Sigmoid colon (tissue), 7 donors: Measurements from ENCODE around the gene NDOR1. TPM values are rescaled to one million over a fixed set of nuclear protein-coding genes. Genes with fewer than 3 reads are reported as not detected.

Experiments used
- DNase-seq: peaks from one replicate; pipeline ENCODE4 v3.0.0-alpha.2; 2019
- H3K27ac ChIP-seq, 4 donors: fragments of 200-600 bp; sonication (generic); one replicate each; pipeline ENCODE4 v1.5.1; 2016 to 2019; ENCODE audit warnings: mild to moderate bottlenecking in 1 of 4
- H3K27me3 ChIP-seq, 3 donors: fragments of 200-600 bp; sonication (generic); one replicate each; pipeline ENCODE4 v1.5.1; 2019; ENCODE audit warnings: mild to moderate bottlenecking in 1 of 3
- H3K36me3 ChIP-seq, 4 donors: fragments of 200-600 bp; sonication (generic); one replicate each; pipeline ENCODE4 v1.5.1; 2016 to 2019
- H3K4me1 ChIP-seq, 4 donors: fragments of 200-600 bp; sonication (generic); one replicate each; pipeline ENCODE4 v1.5.1; 2017 to 2019
- H3K4me3 ChIP-seq, 4 donors: fragments of 200-600 bp; sonication (generic); one replicate each; pipeline ENCODE4 v1.5.1; 2017 to 2019; ENCODE audit warnings: mild to moderate bottlenecking in 2 of 4, moderate library complexity in 1 of 4
- H3K9me3 ChIP-seq, 4 donors: fragments of 200-600 bp in 3 of 4; sonication (generic) in 3 of 4; one replicate each; pipeline versions ENCODE4 v1.5.1 to v1.6.1; 2013 to 2019
- EP300 ChIP-seq, 4 donors: sonication (generic); formaldehyde crosslinking; IDR thresholded peaks; one replicate each; pipeline ENCODE4 v1.6.1; 2017; ENCODE audit warnings: antibody characterized with exemption in 4 of 4
- POLR2A ChIP-seq, 2 donors: fragments of 450-650 bp; IDR thresholded peaks; one replicate each; pipeline ENCODE4 v1.6.1; 2016; ENCODE audit warnings: antibody characterized with exemption in 2 of 2, mild to moderate bottlenecking in 2 of 2, moderate library complexity in 2 of 2
- POLR2AphosphoS5 ChIP-seq, 4 donors: sonication (generic); formaldehyde crosslinking; IDR thresholded peaks; one replicate each; pipeline ENCODE4 v1.6.1; 2017; ENCODE audit warnings: antibody characterized with exemption in 4 of 4
- WGBS, 2 donors: extraction: QIAGEN DNeasy Blood & Tissue Kit; methylation state at CpG; one replicate each; pipeline ENCODE4 v1.1.7; 2013; 5-methylcytosine and 5-hydroxymethylcytosine counted together
- intact Hi-C: fragments of 100-400 bp; cut with DNase I; formaldehyde crosslinking; loops from one replicate; pipeline ENCODE4 v1.15.1; 2023
- polyA plus RNA-seq, 3 donors: library from polyadenylated mRNA; stranded (reverse); fragments of 200-250 nt; gene quantifications; one replicate each; pipeline ENCODE4 v1.2.3, GENCODE V29; 2013
- total RNA-seq, 4 donors: library from RNA; depleted of rRNA; stranded (reverse); fragments of >200 nt; gene quantifications; one replicate each; pipeline ENCODE4 v1.1.0, GENCODE V29; 2016
- TF ChIP-seq, protein P1 (sequence below), 4 experiments: fragments of 450-650 bp in 3 of 4; fragments of 200-600 bp in 1 of 4; IDR thresholded peaks; one replicate each; pipeline ENCODE4 v1.5.1; 2016 to 2019; ENCODE audit warnings: antibody characterized with exemption in 4 of 4, mild to moderate bottlenecking in 3 of 4, moderate library complexity in 2 of 4
- donor health status: healthy with polysubstance abuse.
- donor health status: Bipolar disorder and iron deficiency.
- donor health status: healthy.

Gene NDOR1
- total and polyA plus RNA-seq, 7 donors = 3.8 to 20.2 (median 5.4) TPM

- no peaks in the 10 kb centered on the region for H3K9me3 ChIP-seq
- H3K4me1 ChIP-seq = peaks cover 0 to 31% (median 24%) of the 10 kb centered on the region in 4 donors
- peak overlapping the region; percentile 54 to 65 (median 60) for H3K4me3 ChIP-seq
- intact Hi-C loops = loop anchor here (1.0 to 5.0 kb wide), 4 partner anchors 17 to 109 kb away; partner anchors contain the start of genes ANAPC2, DPP7, SSNA1 and TUBB4B
- peaks cover under 1 to 4% (median 4%) of the 10 kb centered on the region in 3 donors for H3K27me3 ChIP-seq
- H3K36me3 ChIP-seq = no peaks in the 10 kb centered on the region
- WGBS, 2 donors = 1% methylated on average over 63 of the region's 63 CpGs
- peak overlapping the region; percentile 84 to 91 (median 88) for H3K27ac ChIP-seq
- TF ChIP-seq EP300 (IDR thresholded peaks at IDR 0.05) (peak in 1 of 4 donors; percentile 64), POLR2A (IDR thresholded peaks at IDR 0.05) (peak; percentile 15 to 19), POLR2AphosphoS5 (IDR thresholded peaks at IDR 0.05) (peak; percentile 50 to 78 (median 71))
- TF ChIP-seq, protein P1, sequence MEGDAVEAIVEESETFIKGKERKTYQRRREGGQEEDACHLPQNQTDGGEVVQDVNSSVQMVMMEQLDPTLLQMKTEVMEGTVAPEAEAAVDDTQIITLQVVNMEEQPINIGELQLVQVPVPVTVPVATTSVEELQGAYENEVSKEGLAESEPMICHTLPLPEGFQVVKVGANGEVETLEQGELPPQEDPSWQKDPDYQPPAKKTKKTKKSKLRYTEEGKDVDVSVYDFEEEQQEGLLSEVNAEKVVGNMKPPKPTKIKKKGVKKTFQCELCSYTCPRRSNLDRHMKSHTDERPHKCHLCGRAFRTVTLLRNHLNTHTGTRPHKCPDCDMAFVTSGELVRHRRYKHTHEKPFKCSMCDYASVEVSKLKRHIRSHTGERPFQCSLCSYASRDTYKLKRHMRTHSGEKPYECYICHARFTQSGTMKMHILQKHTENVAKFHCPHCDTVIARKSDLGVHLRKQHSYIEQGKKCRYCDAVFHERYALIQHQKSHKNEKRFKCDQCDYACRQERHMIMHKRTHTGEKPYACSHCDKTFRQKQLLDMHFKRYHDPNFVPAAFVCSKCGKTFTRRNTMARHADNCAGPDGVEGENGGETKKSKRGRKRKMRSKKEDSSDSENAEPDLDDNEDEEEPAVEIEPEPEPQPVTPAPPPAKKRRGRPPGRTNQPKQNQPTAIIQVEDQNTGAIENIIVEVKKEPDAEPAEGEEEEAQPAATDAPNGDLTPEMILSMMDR (IDR thresholded peaks at IDR 0.05) = no peak
- peak; percentile 99 for DNase-seq
These were observed 17.8 kb downstream of the NDOR1 start for GRCh38 chr9:137223078-137223970.

- TF ChIP-seq POLR2A (IDR thresholded peaks at IDR 0.05) = no peak
- no peak for TF ChIP-seq POLR2AphosphoS5 (IDR thresholded peaks at IDR 0.05)
- TF ChIP-seq, protein P1 (IDR thresholded peaks at IDR 0.05) = no peak
- TF ChIP-seq EP300 (IDR thresholded peaks at IDR 0.05) = no peak
- Histone ChIP-seq H3K4me1 (peaks cover 0 to 31% (median 24%) of the 10 kb centered on the region in 4 donors), H3K9me3 (no peaks in the 10 kb centered on the region), H3K27me3 (peaks cover 13 to 22% (median 21%) of the 10 kb centered on the region in 3 donors), H3K36me3 (no peaks in the 10 kb centered on the region), H3K4me3 (peak within 1 kb of the TSS; percentile 54 to 65 (median 60)), H3K27ac (peak within 1 kb of the TSS; percentile 84 to 91 (median 88))
- WGBS, 2 donors = 41 to 53% methylated on average over 23 of the region's 23 CpGs
- no peak for DNase-seq
- intact Hi-C loops = loop anchor here (5.0 kb wide), 1 partner anchor 38 kb away; the partner anchor contains the start of genes ANAPC2 and SSNA1
These were observed 19.6 kb downstream of the NDOR1 start, which contains the start of gene CYSRT1 for GRCh38 chr9:137224830-137225694. CYSRT1 (plus strand) TSS chr9:137225174; CDS start chr9:137225622, 448 bp downstream.

DNA sequence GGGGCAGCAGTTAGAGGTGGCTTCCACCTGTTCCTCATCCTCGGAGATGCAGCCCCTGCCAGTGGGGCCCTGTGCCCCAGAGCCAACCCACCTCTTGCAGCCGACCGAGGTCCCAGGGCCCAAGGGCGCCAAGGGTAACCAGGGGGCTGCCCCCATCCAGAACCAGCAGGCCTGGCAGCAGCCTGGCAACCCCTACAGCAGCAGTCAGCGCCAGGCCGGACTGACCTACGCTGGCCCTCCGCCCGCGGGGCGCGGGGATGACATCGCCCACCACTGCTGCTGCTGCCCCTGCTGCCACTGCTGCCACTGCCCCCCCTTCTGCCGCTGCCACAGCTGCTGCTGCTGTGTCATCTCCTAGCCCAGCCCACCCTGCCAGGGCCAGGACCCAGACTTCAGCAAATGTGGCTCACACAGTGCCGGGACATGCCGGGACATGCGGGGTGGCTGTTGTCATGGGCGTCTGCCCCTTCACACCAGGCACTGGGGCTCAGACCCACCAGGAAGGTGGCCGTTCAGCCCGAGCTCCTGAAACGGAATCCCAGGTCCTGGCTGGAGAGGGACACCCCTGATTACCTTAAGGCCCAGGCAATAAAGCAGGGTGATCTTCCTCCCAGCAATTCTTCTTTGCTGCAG, 20.3 kb downstream of the NDOR1 start:
- intact Hi-C loops = no loop called here
- Histone ChIP-seq H3K27ac (no peak overlapping the region), H3K9me3 (no peaks in the 10 kb centered on the region), H3K4me3 (no peak overlapping the region), H3K27me3 (peaks cover 18 to 29% (median 28%) of the 10 kb centered on the region in 3 donors), H3K36me3 (no peaks in the 10 kb centered on the region), H3K4me1 (peaks cover 0 to 31% (median 24%) of the 10 kb centered on the region in 4 donors)
- TF ChIP-seq, protein P1 (IDR thresholded peaks at IDR 0.05) = no peak
- TF ChIP-seq POLR2AphosphoS5 (IDR thresholded peaks at IDR 0.05) (no peak), EP300 (IDR thresholded peaks at IDR 0.05) (no peak), POLR2A (IDR thresholded peaks at IDR 0.05) (no peak)
- DNase-seq = no peak
- WGBS, 2 donors = 84 to 85% methylated on average over 21 of the region's 21 CpGs
